GM19452 (cell line): ENCODE results near the gene HGS.
A peak's percentile ranks its signal among the peaks of the same experiment; 100 is the strongest.

Experiments used
- ATAC-seq: cut with Tn5 transposase; IDR thresholded peaks from one replicate; pipeline ENCODE4 v1.9.1; 2021; ENCODE audit not compliant: unreplicated experiment

The HGS gene

GRCh38 chr17:81683208-81683583, 615 bp upstream of the HGS start:
- ATAC-seq, result peak; percentile 31

- ATAC-seq, result no peak
Observed at GRCh38 chr17:81684442-81684911, 666 bp downstream of the HGS start.

- no peak for ATAC-seq
Observed at GRCh38 chr17:81685108-81685507, 1.3 kb downstream of the HGS start.

- ATAC-seq, result no peak
Observed at GRCh38 chr17:81686614-81687013, 2.8 kb downstream of the HGS start.

- no peak for ATAC-seq
Observed at GRCh38 chr17:81687770-81688541, 4.1 kb downstream of the HGS start.

- ATAC-seq, result no peak
Observed at GRCh38 chr17:81688616-81689015, 4.8 kb downstream of the HGS start.

- ATAC-seq, result no peak
Observed at GRCh38 chr17:81690066-81690465, 6.3 kb downstream of the HGS start.

GRCh38 chr17:81690549-81690948, 6.7 kb downstream of the HGS start:
- ATAC-seq, result no peak

GRCh38 chr17:81691196-81691595, 7.4 kb downstream of the HGS start:
- ATAC-seq, result no peak

- ATAC-seq, result no peak
Observed at GRCh38 chr17:81691608-81692007, 7.8 kb downstream of the HGS start.

GRCh38 chr17:81693509-81694210, 9.8 kb downstream of the HGS start:
- no peak for ATAC-seq

GRCh38 chr17:81694810-81695209, 11.0 kb downstream of the HGS start:
- no peak for ATAC-seq

- no peak for ATAC-seq
Observed at GRCh38 chr17:81695211-81695610, 11.4 kb downstream of the HGS start.

GRCh38 chr17:81695801-81696200, 12.0 kb downstream of the HGS start:
- no peak for ATAC-seq

- no peak for ATAC-seq
Observed at GRCh38 chr17:81696218-81696941, 12.6 kb downstream of the HGS start.

- no peak for ATAC-seq
Observed at GRCh38 chr17:81697261-81698044, 13.6 kb downstream of the HGS start.

- no peak for ATAC-seq
Observed at GRCh38 chr17:81700353-81701287, 16.8 kb downstream of the HGS start.

GRCh38 chr17:81701288-81702071, 17.7 kb downstream of the HGS start:
- ATAC-seq, result no peak
